Stimulated activated CD4-positive, alpha-beta T cell treated with anti-CD3 and anti-CD28 coated beads, Interleukin-2, amount 100 ng/mL, for 48 hours (primary cell): ENCODE measurements around the gene IRGC.
"Not testable (repeated sequence)": the region's sequence is repeated elsewhere in the genome, so short reads cannot be mapped to it uniquely, and the experiment has no call there.

Experiments
- DNase-seq, 2 donors: peaks; one replicate each; pipeline ENCODE4 v3.0.0-alpha.2; 2020

IRGC gene

DNA sequence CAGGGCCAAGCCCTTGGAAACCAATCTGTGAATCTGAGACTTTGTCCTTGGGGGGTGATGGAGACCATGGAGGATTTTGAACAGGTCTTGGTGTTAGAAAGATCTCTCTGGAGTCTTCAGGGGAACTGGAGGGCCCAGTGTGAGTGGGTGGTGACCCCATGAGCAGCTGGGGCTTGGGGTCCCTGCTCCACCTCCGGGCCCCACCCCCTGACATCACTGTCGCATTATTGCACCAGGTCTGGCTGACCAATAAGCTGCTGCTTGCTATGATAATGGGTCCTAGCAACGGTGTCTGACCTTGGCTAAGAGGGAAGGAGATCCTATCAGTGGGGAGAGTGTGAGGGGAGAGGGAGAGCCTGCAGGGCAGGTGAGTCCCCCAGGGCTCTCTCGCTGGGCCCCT, at the start of gene IRGC:
Gene IRGC (plus strand): TSS at position 301 of the 400 bp plus-strand sequence. CDS start 2,483 bp downstream, outside the sequence.
- no peak for DNase-seq

- no peak for DNase-seq
These were observed 48.6 kb upstream of the IRGC start for GRCh38 chr19:43667126-43667875.

DNA sequence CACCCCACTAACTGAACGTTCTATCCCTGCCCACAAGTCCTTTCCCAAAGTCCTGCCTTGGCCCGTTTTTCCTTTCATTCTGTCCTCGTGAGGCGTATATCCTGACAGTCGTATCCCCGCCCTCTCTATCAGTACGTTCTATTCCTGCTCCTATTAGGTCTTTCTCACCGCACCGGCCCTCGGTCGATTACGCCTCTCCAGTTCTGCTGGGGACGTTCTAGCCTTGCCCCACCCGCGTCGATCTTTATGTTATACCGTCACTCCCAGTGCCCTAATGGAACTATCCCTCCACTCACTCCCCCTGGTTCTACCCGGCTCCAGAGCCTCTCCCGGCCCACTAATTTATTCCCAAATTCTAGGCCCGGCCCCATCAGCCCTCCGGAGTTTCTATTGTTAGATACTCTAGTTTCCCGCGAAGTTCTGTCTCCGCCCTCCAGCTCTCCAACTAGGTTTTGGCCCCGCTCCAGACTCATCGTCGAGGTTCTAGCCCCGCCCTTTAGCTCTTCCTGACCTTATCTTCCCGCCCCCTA, 47.9 kb upstream of the IRGC start:
- DNase-seq = no peak

DNA sequence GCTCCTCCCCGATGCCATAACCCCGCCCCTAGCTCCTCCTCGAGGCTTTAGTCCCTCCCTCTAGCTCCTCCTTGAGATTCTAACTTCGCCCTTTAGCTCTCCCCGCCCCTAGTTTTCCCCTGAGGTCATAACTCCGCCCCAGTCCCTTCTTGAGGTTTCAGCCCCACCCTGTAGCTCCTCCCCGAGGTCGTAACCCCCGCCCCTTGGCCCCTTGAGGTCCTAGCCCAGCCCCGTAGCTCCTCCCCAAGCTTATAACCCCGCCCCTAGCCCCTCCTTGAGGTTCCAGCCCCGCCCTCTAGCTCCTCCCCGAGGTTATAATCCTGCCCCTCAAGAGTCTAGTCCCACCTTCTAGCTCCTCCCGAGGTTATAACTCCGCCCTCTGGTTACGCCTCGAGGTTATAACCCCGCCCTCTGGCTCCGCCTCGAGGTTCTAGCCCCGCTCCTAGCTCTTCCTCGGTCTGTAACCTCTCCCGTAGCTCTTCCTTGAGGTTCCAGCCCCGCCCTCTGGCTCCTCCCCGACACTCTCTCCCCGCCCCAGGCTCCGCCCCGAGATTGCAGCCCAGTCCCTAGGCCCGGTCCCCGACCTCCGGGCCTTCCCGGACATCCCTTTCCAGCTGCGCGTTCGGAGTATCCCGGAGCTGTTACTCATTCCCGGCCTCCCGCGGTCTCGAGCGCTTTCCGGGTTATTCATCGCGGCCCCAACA, 47.3 kb upstream of the IRGC start:
- peak; percentile 92 to 95 for DNase-seq

- no peak for DNase-seq
These were observed 43.7 kb upstream of the IRGC start for GRCh38 chr19:43672061-43672679.

DNA sequence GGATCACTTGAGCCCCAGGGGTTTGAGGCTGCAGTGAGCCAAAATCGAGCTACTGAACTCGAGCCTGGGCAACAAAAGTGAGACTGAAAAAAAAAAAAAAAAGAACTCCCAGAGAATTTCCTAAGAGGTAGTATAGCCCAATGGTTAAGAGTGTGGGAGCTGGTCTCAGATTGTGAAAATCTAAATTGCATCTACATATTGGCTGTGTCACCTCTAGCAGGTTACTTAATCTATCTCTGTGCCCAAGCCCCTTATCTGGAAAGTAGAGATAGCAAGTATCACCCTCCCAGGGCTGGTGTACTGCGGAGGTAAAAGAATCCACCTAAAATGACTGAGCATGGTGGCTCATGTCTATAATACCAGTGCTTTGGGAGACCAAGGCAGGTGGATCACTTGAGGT, 42.2 kb upstream of the IRGC start:
- no peak for DNase-seq

GRCh38 chr19:43674183-43674582, 41.7 kb upstream of the IRGC start:
- DNase-seq = no peak

DNA sequence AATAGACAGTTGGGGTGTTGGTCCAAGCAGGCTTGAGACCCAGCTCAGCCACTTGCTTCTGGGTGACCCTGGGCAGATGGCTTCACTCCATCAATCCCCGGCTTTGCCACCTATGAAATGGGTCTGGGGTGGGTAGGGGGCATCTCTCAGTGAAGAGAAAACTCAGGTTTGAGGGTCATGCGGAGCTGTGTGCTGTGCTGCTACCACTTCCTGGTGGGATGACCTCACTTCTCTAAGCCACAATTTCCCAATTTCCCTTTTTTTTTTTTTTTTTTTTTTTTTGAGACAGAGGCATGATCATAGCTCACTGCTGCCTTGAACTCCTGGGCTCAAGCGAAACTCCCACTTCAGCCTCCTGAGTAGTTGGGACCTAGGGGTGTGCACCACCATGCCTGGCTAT, 41.3 kb upstream of the IRGC start:
- DNase-seq = no peak

DNA sequence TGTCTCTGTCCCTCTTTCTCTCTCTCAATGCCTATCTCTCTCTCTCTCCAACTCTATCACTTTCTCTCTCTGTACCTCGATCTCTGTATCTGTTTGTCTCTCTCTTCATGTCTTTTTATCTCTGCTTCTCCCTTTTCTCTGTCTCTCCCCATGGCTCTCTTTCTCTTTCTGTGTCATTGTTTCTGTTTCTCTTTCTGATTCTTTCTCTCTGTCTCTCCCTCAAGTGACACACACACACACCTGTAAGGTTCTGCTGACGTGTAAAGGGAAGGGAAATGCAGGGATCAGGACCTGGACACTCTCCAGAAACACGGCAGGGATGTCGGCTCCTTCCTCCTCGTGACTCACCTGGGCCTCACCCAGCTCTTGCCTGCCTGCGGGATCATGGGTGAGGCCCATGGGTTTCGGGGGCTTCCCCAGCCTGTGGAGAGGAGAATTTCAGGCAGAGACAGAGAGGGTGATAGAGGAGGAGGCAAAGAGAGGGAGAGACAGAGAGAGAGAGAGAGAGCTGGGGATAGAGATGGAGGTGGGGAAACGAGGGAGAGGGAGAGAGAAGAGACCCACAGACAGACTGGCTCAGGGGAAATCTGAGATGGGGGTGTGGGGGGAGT, 40.5 kb upstream of the IRGC start:
- DNase-seq = no peak

DNA sequence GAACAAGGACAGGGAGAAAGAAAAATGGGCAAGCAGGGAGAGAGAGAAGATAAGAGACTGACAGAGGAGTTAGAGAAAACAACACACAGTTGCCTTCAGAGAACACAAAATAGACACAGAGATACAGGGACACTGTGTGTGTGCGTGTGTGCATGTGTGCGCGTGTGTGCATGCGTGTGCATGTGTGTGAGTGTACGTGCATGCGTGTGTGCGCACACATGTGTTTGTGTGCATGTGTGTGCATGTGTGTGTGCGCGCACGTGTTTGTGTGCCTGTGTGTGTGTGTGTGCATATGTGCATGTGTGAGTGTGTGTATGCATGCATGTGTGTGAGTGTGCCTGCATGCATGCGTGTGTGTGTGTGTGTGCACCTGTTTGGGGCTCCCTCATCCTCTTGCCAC, 40.0 kb upstream of the IRGC start:
- DNase-seq = no peak

GRCh38 chr19:43678512-43679261, 37.2 kb upstream of the IRGC start:
- no peak for DNase-seq

DNA sequence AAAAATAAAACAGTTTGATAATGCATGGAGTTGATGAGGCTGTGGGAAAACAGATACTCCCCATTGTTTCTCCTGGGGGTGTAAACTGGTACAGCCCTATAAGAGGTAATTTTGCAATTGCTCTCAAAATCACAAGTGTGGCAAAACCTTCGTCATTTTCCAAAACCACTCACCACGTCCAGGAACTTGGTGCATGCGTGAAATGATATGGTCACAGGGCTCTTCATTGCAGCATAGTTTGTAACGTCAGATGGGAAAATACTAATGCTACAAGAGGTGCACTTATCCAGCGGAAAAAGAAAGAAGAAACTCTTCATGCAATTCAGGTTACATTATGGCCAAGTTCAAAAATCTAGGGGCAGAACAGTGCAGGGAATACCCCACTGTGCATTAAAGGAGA, 34.1 kb upstream of the IRGC start:
- DNase-seq = no peak

DNA sequence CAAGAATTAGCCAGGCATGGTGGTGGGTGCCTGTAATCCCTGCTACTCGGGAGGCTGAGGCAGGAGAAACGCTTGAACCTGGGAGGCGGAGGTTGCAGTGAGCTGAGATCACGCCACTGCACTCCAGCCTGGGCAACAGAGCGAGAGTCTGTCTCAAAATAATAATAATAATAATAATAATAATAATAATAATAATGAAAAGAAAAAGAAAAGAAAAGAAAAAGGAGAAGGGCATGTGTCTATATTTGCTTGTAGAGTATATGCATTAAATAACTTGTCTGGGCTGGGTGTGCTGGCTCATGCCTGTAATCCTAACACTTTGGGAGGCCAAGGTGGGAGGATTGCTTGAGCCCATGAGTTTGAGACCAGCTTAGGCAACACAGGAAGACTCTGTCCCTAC, 33.6 kb upstream of the IRGC start:
- not testable (repeated sequence) for DNase-seq

GRCh38 chr19:43682824-43683661, 32.8 kb upstream of the IRGC start:
- no peak for DNase-seq

GRCh38 chr19:43683905-43684304, 32.0 kb upstream of the IRGC start:
- no peak for DNase-seq

- DNase-seq = no peak
These were observed 31.6 kb upstream of the IRGC start for GRCh38 chr19:43684326-43684725.

DNA sequence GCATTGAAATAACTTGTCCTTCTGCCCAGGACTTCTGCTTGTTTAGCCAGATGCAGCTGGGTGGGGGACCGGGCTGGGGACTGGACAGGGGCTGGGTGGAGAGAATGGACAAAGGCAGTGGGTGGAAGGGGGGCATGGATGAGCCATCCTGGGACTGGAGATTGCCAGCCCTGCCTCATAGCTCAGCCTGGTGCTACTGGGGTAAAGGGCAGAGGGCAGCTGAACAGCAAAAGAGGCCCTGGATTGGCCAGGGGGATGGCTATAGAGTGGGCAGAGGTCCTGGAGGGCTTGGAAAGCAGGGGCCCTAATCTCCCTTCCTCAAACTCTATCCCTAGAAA, 28.2 kb upstream of the IRGC start:
- DNase-seq = no peak

- no peak for DNase-seq
These were observed 27.7 kb upstream of the IRGC start for GRCh38 chr19:43688059-43688701.

GRCh38 chr19:43690444-43690843, 25.4 kb upstream of the IRGC start:
- no peak for DNase-seq

- DNase-seq = no peak
These were observed 25.0 kb upstream of the IRGC start for GRCh38 chr19:43690890-43691289.

DNA sequence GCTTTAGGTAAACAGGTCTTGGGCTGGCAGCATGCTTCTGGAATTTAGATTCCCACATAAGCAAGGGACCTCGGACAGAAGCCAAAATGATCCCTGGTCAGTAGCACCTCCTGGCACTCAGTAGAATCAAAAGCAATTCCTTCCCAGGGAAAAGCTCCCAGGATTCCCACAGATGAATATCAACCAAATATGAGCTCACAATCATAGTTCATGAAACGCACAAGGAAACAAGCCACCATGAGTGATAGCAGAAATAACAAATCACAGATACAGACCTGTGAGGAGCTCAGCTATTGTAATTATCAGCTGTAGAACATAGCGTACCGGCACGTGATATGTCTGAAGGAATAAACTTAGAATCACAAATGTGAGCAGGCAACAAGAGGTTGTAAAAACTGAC, 24.1 kb upstream of the IRGC start:
- no peak for DNase-seq
